Measurements from ENCODE around the gene SMIM21.

SMIM21 gene

DNA sequence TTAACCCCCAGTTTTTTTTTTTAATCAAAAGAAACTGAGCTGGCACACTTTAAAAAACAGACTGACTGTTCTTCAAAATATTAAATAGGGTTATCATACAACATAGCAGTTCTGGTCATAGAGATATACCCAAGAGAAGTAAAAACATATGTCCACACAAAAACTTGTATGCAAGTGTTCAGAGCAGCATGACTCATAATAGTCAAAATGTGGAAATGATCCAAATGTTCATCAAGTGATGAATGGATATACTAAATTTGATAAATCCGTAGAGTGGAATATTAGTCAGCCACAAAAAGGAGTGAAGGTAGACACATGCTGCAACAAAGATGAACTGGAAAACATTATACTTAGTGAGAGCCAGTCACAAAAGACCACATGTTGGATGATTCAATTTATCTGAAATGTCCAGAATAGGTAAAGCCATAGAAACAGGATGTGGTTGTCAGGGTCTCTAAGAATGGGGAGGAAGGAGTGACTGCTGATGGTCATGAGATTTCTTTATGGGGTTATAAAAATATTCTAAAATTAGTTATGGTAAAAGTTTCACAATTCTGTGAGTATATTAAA lies 5.1 kb downstream of the SMIM21 start:
- no peak for DNase-seq (ENCODE audit: low read depth)

DNA sequence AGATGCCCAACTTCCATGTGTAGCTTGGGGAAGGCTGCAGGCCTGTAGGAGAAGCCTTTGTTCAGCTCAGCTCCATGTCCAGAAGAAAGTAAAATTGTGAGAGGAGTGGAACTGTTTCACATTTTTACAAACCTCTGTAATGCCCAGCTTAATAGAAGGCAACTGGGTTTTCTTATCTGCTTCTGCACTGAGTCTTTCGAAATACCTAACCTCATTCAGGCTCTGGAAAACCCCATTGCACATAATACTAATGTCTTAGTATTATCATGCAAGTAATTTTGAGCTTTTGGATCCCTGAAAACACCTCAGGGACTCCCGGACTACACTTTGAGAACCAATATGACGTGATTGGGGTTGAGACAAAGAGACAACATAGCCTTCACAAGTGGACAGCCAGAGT lies 5.8 kb downstream of the SMIM21 start:
- DNase-seq (ENCODE audit: low read depth), result no peak

DNA sequence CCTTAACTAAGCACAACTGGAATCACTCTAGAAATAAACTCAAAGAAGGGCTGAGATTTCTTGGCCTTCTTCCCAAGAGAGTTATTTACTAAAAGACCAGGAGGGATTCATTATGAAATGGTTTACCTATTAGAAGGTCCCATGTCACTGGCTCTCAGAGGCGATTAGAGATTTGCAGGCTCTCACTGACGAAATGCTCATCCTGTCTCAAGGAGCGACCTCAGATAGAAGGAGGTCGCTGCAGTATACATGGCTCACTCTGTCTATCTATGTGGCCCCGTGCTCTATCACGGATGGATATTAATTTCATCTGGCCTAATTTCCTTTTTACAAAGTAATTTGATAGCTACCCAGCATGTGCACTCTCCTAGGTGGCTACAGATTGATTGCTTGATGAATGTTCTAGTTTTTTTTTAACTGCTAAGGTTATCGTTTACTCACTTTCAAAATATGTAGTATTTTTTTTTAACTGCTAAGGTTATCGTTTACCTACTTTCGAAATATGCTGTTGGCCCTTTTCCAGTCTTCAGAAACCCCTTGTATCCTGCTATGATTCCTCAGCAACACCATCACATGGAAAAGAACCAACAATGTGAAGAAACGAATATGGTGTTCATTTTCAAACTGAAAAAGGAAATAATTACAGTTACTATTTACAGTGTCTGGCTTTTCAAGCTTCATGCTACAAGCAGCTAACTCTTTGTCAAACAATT lies 9.1 kb downstream of the SMIM21 start:
- no peak for DNase-seq (ENCODE audit: low read depth)

DNA sequence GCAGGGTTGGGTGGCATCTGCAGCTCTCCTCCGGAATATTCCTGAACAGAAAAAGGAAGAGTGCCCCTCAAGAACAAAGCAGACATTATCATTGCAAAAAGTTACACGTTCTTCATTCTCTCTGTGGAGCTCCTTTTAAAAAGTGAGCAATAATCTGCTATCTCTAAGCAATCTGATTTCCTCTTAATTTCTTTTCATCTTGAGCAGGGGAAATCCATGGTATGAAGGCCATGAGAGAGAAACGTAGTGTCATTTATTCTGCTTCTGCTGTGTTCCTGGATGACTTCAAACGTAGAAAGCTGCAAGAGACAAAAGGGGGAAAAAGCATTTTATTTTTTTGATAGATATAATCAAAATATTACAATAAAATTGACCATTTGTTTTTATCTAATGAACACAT lies 16.9 kb downstream of the SMIM21 start:
- no peak for DNase-seq (ENCODE audit: low read depth)

DNA sequence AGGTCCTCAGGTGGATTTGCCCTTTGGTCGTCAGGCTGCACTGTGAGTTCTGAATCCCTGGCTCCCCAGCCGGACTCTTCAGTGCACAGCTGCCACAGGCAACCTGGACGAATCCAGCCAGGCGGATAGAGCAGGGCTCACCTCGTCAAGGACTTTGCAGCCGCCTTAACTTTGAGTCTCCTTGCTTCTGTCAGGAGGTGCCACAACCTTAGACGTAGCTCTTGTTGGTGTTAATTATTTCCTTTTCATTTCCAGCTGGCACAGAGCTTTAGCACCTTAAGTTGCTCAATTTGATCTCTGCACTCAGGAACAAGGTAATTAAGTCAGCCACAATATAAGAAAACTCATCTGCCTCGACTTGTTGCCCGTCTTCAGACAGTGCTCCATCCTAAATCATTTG lies 17.7 kb downstream of the SMIM21 start:
- DNase-seq (ENCODE audit: low read depth), result no peak

DNA sequence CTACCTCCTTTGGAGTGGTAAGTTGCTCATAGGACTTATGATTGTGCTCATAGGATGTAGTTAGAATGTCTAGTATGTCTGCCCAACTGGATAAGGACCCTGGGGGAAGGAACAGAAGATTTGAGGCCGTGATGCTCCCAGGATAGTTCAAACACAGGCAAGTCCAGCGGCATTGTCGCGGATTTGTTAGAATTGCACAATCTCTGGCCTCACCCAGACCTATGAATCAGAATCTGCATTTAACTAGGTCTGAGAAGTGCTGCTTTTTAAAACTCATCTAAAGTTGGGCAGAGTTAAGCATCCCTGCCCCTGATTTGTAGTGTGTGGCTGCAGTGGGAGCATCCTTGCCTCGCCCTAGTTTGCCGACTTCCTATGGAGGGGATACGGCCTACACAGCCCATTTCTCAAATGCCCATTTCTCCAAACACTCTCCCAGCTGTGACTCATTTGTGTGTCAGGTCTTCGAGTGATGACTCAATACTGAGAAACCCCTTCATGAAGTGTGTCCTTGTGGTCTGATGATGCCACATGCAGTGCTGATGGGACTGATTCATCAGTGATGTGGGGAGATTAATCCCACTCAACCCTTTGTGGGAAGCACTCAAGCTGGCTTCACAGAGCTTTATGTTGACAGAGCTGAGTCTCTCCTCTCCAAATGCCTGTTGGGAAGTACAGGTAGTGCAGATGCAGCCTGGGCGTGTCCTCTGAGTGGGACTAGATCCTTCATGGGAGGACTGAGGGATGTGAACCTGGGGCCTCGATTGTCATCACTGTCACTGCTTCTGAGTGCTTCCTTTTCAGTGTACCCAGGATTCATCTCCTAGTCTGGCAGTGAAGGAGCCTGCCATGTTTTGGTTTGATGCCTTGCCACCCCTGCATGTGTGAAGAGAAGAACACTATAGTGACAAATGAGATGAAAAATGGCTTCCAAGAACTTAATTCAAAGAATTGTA lies 18.7 kb downstream of the SMIM21 start:
- peak; percentile 95 for DNase-seq (ENCODE audit: low read depth)

DNA sequence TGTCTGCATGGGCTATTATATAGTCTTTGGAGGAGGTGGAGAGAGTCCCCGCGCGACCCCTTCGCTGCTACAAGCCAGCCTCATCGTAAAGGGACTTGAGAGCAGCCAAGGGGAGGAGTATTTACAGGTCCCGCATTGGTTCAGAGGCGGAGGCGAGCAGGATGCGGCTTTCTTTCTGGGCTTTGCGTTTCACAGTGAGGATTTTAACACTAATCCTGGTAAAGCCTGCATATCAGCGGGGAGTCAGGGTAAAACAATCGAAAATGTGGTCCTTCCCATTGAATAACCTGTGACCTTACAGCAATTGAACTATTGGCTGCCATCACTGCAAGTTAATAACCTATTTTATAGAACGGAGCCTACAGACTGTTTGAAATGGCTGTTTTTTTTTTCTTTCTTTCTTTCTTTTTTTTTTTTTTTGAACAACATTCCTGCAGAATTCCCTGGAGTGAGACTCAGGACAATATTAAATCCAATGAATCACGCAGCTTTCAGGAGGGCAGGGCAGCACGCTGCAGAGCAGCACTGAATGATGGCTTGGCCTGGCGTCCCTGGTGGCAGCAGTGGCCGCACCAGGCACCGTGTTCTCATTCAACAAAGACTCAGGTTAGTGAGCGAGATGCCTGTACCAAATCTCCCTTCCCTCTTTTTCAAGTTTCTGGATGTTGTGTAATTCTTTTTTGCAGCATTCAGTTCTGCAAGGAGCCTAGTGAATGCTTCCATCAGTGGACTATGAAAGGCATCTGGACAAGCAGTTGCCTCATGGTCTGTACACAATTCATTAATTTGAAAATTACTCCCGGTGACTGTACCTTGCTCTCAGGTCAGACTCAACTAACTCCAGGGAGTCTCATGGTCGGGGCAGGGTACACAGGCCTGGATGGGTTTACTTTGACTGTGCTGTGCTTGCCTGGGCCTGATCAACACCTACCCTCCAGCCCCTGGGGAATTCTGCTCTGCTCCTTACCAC lies 19.8 kb downstream of the SMIM21 start:
- DNase-seq (ENCODE audit: low read depth), result no peak

DNA sequence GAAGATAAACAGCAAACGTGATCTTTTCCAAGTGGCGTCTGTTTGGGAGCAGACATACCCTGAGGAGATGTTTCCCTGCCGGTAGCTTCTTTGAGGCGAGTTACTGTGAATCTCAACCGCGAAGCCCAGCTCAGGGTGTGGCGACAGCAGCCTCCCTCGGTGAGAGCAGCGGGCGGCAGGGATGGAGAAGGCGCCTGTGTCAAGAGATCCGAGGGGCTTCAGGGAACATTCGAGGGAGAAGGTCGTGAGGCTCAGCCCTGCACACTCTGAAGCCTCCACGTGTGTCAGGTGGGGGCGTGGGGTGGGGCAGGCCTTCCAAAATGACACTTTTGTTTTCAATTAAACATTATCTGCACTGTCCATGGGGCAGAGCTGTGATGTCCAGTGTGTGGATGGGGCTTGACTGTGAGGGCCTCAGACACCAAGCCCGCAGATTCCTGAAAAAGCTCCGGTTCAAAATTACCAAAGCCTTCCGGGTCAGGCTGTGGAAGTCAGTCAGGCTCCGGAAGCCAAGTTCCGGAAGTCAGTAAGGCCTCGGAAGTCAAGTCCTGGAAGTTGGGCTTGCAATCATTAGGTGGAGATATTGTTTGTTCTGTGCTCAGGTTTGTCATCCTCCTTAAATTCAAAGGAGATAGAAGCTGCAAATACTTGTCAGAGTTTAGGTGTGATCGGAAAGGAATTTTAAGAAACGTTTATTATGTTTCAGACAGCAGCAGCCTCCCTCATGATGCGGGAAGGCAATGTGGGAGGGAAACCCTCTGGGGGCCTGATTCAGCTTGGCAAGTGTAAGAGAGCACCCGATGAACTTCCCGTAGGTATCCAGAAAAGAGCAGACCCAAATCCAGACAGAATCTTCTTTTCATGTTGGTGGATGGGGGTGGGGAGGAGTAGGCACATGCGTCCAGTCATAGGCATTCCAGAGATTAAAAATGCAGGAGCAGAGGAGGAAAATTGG lies 20.7 kb downstream of the SMIM21 start:
- DNase-seq (ENCODE audit: low read depth), result no peak

DNA sequence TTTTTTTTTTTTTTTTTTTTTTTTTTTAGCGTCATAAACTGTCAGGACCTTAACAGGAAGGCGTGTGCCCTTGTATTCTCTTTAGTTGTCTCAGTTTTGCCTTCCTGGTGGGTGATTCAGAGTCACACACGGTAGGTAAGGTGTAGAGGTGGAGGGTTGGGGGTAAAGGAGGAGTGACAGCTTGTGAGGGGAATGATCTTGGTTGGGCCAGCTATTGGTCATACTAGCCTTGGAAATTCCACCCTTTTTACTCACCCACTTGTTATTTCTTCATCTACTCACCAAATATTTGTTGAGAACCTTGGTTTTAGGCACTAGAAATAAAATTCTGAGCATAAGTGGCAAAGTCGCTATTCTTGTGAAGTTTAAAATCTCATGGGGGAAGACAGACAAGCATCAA lies 22.2 kb downstream of the SMIM21 start:
- no peak for DNase-seq (ENCODE audit: low read depth)

DNA sequence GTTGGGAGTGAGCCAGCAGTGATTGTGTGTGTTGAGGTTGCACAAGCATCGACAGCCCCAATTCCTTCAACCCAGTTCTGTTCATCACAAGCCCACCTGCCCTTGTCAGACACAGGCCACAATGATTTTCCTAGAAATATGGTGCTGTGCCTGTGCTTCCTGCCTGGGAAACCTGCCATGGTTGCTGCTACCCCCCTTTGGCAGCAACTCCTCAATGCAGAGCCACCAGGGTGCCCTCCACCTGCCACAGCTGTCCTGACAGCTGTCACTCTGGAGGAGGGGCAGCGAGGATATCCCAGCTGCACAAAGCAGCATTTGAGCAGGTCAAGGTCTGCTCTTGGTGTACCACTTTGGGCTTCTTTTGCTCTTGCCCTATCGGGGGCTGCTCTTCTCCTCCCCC lies 27.1 kb downstream of the SMIM21 start:
- no peak for DNase-seq (ENCODE audit: low read depth)

DNA sequence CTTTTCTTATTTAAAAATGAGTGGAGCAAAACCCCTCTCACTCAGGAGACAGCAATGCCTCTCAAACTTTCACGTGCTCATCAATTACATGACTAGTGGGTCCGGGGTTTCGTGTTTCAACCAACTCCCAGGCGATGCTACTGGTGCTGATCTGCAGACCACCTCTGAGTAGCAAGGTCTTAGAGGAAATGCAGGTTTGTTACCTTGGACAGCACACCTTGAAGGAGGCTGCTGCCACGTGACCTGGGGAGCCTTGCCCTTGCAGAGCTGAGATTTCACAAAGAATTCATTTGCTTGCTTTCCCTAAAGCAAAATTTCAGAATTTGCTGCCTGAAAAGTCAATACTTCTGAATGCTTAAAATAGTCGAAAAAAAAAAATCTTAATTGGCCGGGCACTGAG lies 32.4 kb downstream of the SMIM21 start:
- DNase-seq (ENCODE audit: low read depth), result no peak

DNA sequence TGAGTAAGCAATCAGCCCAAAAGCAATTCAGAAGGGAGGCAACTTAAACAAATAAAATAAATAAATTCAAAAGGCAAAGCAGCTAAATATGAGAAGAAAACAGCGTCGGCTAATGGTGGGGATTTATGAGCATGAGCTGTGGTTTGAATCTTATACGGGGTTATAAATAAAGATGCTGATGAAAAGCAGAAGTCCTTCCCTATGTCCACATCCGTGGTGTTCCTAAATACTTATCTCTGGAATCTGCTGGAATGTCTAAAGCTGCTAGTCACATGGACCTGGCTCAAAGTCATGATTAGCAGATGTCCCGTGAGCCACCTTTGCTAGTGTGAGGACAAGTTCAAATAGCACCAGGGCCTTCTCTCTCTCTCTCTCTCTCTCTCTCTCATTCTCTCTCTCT lies 33.8 kb downstream of the SMIM21 start:
- no peak for DNase-seq (ENCODE audit: low read depth)

DNA sequence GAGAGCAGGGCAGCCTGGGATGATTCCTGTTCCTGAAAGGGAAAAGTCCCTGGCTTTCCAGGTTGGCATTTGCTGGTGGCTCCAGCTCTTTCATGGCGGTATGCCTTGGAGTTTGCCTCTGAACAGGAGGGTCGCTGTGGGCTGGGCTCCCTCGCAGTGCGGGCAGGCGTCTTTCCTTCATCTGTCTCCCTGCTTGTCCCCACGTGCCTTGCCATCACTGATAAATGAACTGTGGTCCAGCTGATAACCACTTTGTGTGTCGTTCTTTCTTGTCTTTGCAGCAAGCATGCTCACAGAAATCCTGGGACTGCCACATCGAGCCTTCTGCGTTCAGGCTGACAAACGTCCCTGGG lies 35.3 kb downstream of the SMIM21 start:
- DNase-seq (ENCODE audit: low read depth), result no peak

DNA sequence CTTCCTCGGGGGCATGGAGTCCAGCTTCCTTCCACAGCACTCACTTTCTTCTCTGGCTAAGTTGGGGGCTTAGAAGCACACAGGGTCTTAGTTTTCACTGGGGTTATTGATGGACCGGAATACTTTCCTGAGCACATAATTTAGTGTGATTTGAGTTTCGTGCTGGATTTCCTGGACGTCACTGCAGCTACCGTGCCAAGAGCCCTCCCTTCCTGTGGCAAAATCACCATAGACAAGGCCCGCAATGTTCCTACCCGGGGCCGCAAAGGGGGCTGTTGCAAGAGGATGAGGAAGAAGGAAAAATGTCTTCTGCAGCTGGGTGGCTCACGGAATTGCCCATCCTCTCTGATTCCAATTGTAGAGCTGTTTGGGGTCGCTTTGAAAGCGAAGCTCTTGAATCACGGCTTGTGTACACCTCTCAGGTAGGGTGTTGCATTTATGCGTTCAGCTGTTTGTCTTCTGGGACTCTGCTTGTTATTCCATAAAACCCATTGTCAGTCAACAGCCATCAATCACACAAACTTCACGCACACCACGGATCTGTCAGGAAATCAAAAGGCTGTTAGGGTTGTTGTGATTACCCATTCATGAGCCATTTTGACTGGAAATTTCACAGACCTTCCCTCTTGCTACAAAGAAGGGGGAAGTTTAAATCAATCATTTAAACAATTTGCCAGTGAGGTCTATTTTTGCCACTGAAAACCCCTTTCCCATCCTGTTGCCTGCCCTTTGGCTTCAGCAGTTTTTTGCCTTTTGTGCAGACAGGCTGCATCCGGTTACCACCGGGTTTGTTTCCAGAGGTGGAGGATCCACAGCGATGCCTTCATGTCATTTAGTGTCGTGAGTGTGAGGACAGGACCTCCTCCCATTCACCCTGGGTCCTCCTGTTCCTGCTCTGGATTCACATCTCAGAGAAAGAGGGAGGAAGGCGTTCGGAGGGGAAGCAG lies 36.0 kb downstream of the SMIM21 start:
- DNase-seq (ENCODE audit: low read depth), result no peak

DNA sequence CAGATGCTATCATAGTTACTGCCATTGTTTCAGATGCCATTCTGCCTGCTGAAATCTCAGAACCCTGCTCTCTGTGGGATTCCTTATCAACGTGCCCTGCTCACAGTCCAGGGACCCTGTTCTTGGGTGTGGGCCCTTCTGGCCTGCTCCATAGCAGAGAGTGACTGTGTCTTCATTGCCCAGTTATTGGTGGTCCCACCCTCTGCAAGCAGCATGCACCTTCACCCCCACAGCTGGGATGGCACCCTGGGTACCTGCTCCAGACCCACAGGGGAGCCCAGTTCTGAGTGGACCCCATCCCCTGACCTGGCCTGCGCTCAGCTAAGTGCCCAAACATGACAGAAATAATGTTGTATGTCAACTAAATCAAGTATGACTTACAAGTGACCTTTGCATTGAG lies 36.6 kb downstream of the SMIM21 start:
- DNase-seq (ENCODE audit: low read depth), result no peak

DNA sequence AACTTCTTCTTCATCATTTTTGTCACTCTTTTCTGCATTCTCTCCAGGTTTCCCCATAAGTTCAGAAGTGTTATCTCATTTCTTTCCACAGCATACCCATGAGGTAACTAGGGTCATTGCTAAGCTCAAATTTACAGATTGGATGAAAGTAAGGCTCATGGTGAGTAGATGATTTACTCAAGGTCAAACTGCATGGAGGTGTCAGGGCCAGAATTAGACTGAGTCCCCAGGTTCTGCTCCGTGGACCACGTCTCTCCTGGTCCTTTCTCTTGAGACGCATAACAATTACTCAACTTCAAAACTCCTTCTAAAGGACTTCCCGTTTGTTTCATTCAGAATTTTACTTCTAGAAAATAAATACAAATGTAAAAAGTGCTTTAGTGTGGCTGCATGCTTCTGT lies 43.4 kb downstream of the SMIM21 start:
- no peak for DNase-seq (ENCODE audit: low read depth)

DNA sequence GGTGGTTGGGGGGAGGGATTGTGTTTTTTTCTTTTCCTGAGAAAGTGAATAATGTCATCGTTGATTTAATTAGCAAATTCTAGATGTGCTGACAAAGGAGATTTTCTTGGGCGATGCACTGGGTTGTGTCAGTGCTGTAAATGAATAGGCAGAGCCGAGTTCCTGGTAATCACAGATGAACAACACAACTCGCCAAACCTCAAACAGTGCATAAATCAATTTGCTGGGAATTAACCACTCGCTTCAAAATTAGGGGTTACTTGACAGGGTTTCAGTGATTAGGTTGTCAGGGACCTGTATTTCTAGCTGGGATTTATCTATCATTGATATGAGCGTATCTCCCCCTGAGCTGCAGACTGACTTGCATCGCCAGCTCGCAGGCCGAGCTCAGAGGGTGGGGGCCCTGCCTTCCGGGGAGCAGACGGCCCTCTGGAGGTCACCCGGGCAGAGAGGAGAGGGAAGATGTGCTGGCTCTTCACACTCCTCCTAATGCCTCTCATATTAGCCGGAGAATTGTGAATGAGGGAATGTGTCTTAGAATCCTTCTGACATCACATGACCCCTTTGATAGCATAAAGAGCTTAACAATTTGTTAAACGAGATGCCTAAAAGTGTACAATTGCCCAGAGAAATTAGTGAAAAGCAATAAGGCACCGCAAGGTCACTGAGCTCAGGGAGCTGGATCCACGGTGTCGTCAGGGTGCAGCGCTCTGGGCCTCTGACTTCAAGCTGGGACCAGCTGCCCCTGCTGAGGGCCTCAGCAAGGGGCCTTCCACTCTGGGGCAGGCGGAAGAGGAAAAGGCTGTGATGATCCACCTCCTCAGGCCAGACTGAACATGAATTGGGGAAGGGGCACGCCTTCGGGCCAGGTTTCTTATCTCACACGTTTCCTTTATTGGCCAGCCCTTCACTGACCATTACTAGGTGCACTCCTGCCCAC lies 48.9 kb downstream of the SMIM21 start:
- DNase-seq (ENCODE audit: low read depth), result no peak

DNA sequence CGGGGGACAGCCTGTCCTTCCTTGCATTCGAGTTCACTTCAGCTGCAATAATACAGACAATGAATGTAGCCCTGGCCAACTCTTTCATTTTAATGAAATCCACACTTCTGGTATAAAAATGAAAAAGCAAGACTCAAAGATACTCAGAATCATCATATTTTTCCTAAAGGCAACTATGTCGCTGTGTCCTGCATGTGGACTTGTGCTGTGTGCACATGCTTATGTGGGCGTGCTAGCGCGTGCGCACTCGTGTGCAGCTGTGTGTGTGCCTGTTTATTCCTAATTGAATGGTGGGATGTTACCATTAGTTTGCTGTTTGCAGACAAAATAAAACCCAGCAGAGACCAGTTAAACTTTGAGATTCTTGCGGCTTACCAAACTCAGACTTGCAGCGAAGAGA lies 49.6 kb downstream of the SMIM21 start:
- peak; percentile 0 for DNase-seq (ENCODE audit: low read depth)

DNA sequence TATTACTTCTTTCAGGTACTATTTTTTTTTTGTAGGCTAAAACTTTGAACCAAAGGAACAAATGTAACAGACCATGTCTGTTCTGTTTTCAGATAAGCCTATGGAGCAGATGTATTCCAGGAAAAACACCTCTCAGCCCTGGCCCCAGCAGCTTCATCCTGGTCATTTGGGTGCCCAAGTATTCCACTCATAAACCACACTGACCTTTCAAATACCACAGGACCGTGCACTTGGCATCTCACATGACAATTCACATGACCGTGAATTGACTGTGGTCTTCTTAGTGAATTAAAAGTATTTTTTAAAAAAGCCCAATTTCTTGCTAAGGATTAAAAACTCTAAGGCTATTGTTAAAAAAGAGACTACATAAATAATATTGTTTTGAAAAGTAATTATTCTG lies 50.2 kb downstream of the SMIM21 start:
- no peak for DNase-seq (ENCODE audit: low read depth)

All from non-pigmented ciliary epithelial cell (primary cell).